ENCODE measurements around the gene SHC4.

- TF ChIP-seq, protein P1, sequence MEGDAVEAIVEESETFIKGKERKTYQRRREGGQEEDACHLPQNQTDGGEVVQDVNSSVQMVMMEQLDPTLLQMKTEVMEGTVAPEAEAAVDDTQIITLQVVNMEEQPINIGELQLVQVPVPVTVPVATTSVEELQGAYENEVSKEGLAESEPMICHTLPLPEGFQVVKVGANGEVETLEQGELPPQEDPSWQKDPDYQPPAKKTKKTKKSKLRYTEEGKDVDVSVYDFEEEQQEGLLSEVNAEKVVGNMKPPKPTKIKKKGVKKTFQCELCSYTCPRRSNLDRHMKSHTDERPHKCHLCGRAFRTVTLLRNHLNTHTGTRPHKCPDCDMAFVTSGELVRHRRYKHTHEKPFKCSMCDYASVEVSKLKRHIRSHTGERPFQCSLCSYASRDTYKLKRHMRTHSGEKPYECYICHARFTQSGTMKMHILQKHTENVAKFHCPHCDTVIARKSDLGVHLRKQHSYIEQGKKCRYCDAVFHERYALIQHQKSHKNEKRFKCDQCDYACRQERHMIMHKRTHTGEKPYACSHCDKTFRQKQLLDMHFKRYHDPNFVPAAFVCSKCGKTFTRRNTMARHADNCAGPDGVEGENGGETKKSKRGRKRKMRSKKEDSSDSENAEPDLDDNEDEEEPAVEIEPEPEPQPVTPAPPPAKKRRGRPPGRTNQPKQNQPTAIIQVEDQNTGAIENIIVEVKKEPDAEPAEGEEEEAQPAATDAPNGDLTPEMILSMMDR (IDR thresholded peaks at IDR 0.05) = no peak
- no peak for TF ChIP-seq POLR2A (IDR thresholded peaks at IDR 0.05)
- no peak for TF ChIP-seq POLR2AphosphoS5 (IDR thresholded peaks at IDR 0.05)
Measured at GRCh38 chr15:48983300-48983699, 19.6 kb upstream of the SHC4 start.
